ENCODE results near the gene WDR36. TPM values are rescaled to one million over a fixed set of nuclear protein-coding genes. Genes with fewer than 3 reads are reported as not detected.
A peak's percentile ranks its signal among the peaks of the same experiment; 100 is the strongest.

WDR36 gene
- total RNA-seq, 1 experiment from 2014 or later, result 52.3 TPM

DNA sequence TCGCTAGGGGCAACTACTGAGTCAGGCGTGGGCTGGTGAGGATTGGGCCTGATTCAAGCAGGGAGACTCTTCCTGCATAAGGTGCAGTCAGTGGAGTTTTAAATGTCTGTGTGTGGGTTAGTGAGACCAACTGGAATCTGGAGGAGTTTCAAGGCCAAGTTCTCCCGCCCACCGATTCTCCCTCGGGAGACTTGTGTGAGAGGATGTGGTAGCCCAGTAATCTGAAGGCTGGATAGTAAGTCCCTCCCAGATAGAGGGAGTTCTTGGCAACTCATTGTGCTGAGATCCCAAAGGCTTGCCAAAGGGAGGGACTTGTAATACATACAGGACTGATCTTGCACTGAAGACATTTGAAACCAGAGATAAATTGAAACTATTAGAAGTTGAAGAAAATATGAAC is 51.8 kb downstream of the WDR36 start:
- Mint-ChIP-seq H3K9me3 (ENCODE audit: unreplicated experiment) (no peaks in the 10 kb centered on the region), H3K4me1 (ENCODE audit: insufficient read depth, unreplicated experiment) (peaks cover 9% of the 10 kb centered on the region), H3K36me3 (ENCODE audit: insufficient read depth, unreplicated experiment) (no peaks in the 10 kb centered on the region), H3K27me3 (ENCODE audit: insufficient read depth, unreplicated experiment) (no peaks in the 10 kb centered on the region), H3K4me3 (ENCODE audit: unreplicated experiment) (no peak overlapping the region), H3K27ac (ENCODE audit: low read depth, unreplicated experiment) (no peak overlapping the region)
- ChIA-PET CTCF (interaction anchor here (0.6 kb wide), 1 partner anchor 331 kb away, joined by 3 read pairs; no protein-coding TSS in a partner anchor), POLR2A (no interaction called here)
- BruUV-seq (replicated peaks), result no TSS peak
- intact Hi-C loops (cut with micrococcal nuclease), result loop anchor here (5.0 kb wide), 1 partner anchor 387 kb away; no protein-coding TSS in a partner anchor
- no peak for TF ChIP-seq CTCF (IDR thresholded peaks at IDR 0.05; ENCODE audit: unreplicated experiment)
- DNase-seq (ENCODE audit: unreplicated experiment), result peak; percentile 87

DNA sequence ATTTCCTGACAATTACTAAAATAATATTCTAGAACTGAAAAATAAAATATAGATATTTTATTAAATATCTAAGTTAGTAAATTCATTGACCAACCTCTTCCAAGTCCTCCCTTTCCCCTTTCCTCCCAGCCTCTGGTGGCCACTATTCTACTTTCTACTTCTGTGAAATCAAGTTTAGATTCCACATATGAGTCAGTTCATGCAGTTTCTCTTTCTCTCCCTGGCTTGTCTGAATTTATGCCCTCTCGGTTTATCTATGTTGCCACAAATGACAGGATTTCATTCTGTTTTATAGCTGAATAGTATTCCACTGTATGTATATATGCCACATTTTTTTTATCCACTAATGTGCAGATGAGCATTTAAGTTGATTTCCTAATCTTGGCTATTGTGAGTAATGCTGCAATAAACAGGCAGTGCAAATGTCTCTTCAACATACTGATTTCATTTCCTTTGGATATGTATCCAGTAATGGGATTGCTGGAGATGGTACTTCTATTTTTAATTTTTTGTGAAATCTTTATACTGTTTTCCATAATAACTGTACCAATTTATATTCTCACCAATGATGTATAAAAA is 52.3 kb downstream of the WDR36 start:
- Mint-ChIP-seq H3K4me3 (ENCODE audit: unreplicated experiment) (no peak overlapping the region), H3K4me1 (ENCODE audit: insufficient read depth, unreplicated experiment) (peaks cover 9% of the 10 kb centered on the region), H3K9me3 (ENCODE audit: unreplicated experiment) (no peaks in the 10 kb centered on the region), H3K36me3 (ENCODE audit: insufficient read depth, unreplicated experiment) (no peaks in the 10 kb centered on the region), H3K27ac (ENCODE audit: low read depth, unreplicated experiment) (no peak overlapping the region), H3K27me3 (ENCODE audit: insufficient read depth, unreplicated experiment) (no peaks in the 10 kb centered on the region)
- DNase-seq (ENCODE audit: unreplicated experiment), result peak; percentile 6
- POLR2A ChIA-PET, result no interaction called here
- no TSS peak for BruUV-seq (replicated peaks)
- intact Hi-C loops (cut with micrococcal nuclease), result loop anchor here (5.0 kb wide), 1 partner anchor 387 kb away; no protein-coding TSS in a partner anchor
- CTCF ChIA-PET, result interaction anchor here (0.6 kb wide), 1 partner anchor 330 kb away, joined by 3 read pairs; no protein-coding TSS in a partner anchor
- TF ChIP-seq CTCF (IDR thresholded peaks at IDR 0.05; ENCODE audit: unreplicated experiment), result no peak

GRCh38 chr5:111146053-111146452 is 53.9 kb downstream of the WDR36 start:
- no peaks in the 10 kb centered on the region for H3K27me3 Mint-ChIP-seq (ENCODE audit: insufficient read depth, unreplicated experiment)
- no peak overlapping the region for H3K4me3 Mint-ChIP-seq (ENCODE audit: unreplicated experiment)
- no peaks in the 10 kb centered on the region for H3K36me3 Mint-ChIP-seq (ENCODE audit: insufficient read depth, unreplicated experiment)
- no peak for DNase-seq (ENCODE audit: unreplicated experiment)
- intact Hi-C loops (cut with micrococcal nuclease), result no loop called here
- POLR2A ChIA-PET, result no interaction called here
- no peak for TF ChIP-seq CTCF (IDR thresholded peaks at IDR 0.05; ENCODE audit: unreplicated experiment)
- no TSS peak for BruUV-seq (replicated peaks)
- H3K9me3 Mint-ChIP-seq (ENCODE audit: unreplicated experiment), result no peaks in the 10 kb centered on the region
- CTCF ChIA-PET, result interaction anchor here (0.5 kb wide), 1 partner anchor 405 kb away, joined by 3 read pairs; no protein-coding TSS in a partner anchor
- H3K4me1 Mint-ChIP-seq (ENCODE audit: insufficient read depth, unreplicated experiment), result peaks cover 9% of the 10 kb centered on the region
- H3K27ac Mint-ChIP-seq (ENCODE audit: low read depth, unreplicated experiment), result no peak overlapping the region

GRCh38 chr5:111147502-111147901 is 55.4 kb downstream of the WDR36 start:
- DNase-seq (ENCODE audit: unreplicated experiment), result no peak
- Mint-ChIP-seq H3K27me3 (ENCODE audit: insufficient read depth, unreplicated experiment) (peaks cover 11% of the 10 kb centered on the region), H3K27ac (ENCODE audit: low read depth, unreplicated experiment) (no peak overlapping the region), H3K36me3 (ENCODE audit: insufficient read depth, unreplicated experiment) (no peaks in the 10 kb centered on the region), H3K9me3 (ENCODE audit: unreplicated experiment) (no peaks in the 10 kb centered on the region), H3K4me1 (ENCODE audit: insufficient read depth, unreplicated experiment) (peaks cover 15% of the 10 kb centered on the region), H3K4me3 (ENCODE audit: unreplicated experiment) (no peak overlapping the region)
- TF ChIP-seq CTCF (IDR thresholded peaks at IDR 0.05; ENCODE audit: unreplicated experiment), result no peak
- intact Hi-C loops (cut with micrococcal nuclease), result no loop called here
- ChIA-PET POLR2A (interaction anchor here (0.6 kb wide), 1 partner anchor 189 kb away, joined by 3 read pairs; no protein-coding TSS in a partner anchor), CTCF (no interaction called here)
- BruUV-seq (replicated peaks), result no TSS peak

Data from MCF 10A (cell line).